IPS DF 4.7 (cell line): ENCODE results near the gene LPCAT4.

ENCODE experiments used
- DNase-seq: peaks from one replicate; pipeline ENCODE4 v3.0.0-alpha.2; 2013; ENCODE audit warnings: low spot score; ENCODE audit errors: extremely low read depth

Gene LPCAT4

GRCh38 chr15:34336991-34337556, 29.9 kb downstream of the LPCAT4 start:
- DNase-seq = no peak

GRCh38 chr15:34336231-34336990, 30.6 kb downstream of the LPCAT4 start:
- no peak for DNase-seq

- no peak for DNase-seq
Observed at GRCh38 chr15:34335176-34336032, 31.6 kb downstream of the LPCAT4 start.

- DNase-seq = no peak
Observed at GRCh38 chr15:34334672-34335071, 32.3 kb downstream of the LPCAT4 start.

GRCh38 chr15:34332553-34333120, 34.4 kb downstream of the LPCAT4 start:
- no peak for DNase-seq

GRCh38 chr15:34331809-34332208, 35.2 kb downstream of the LPCAT4 start:
- no peak for DNase-seq

- DNase-seq = no peak
Observed at GRCh38 chr15:34330279-34330678, 36.7 kb downstream of the LPCAT4 start.

GRCh38 chr15:34329006-34329405, 38.0 kb downstream of the LPCAT4 start:
- DNase-seq = no peak

DNA sequence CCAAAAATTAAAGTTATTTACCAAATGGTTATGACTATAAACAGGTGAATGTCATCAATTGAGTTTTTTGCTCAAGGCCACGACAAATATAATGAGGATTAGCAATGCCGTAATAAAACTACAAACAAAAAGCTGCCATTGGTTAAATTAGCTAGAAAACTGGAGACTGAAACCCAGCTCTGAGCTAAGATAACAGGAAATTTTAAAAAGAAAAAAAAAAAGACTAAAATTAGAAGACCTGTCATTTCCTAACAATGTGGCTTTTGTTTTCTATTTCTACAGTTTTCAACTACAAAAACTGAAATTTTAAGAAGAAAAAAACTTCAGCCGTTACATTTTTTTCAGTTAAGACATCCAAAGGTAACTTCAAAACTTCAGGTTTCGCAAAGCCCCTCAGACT, 39.1 kb downstream of the LPCAT4 start:
- DNase-seq = no peak

GRCh38 chr15:34325368-34325767, 41.6 kb downstream of the LPCAT4 start:
- DNase-seq = no peak

GRCh38 chr15:34324933-34325332, 42.1 kb downstream of the LPCAT4 start:
- no peak for DNase-seq

- DNase-seq = no peak
Observed at GRCh38 chr15:34323217-34323616, 43.8 kb downstream of the LPCAT4 start.

- peak; percentile 14 for DNase-seq
Observed at GRCh38 chr15:34318277-34319079, 48.5 kb downstream of the LPCAT4 start.

DNA sequence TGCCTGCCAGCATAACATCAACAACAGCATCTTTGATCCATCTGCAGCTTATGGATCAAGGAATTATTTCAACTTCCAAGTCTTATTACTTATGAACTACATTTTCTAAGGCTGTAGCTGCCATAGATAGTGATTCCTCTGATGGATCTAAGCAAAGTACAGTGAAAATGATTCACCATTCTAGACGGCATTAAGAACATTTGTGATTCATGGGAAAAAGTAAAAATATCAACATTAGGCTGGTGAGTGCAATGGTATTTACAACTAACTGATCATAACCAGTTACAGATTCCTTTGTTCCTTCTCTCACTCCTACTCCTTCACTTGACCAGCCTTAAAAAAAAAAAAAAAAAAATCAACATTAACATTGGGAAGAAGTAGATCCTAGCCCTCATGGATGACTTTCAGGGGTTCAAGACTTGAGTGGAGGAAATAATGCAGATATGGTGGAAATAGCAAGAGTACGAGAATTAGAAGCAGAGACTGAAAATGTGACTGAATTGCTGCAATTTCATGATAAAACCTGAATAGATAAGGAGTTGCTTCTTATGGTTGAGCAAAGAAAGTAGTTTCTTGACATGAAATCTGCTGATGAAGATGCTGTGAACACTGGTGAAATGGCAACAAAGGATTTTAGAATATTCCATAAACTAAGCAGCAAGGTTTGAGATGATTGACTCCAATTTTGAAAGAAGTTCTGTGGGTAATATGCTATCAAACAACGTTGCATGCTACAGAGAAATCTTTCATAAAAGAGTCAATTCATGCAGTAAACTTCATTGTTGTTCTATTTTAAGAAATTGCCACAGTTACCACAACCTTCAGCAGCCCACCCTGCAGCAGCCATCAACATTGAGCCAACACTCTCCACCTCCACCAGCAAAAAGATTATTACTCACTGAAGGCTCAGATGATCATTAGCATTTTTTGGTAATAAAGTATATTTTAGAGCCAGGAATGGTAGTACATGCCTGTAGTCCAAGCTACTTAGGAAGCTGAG, 52.2 kb downstream of the LPCAT4 start:
- DNase-seq = no peak

GRCh38 chr15:34311563-34311962, 55.4 kb downstream of the LPCAT4 start:
- DNase-seq = no peak
